GM12891 (cell line): ENCODE measurements around the gene COL6A2.

Source experiments
- PAX5 ChIP-seq: IDR thresholded peaks from 2 replicates; pipeline ENCODE4 v1.6.1; 2011; ENCODE audit warnings: low read length, moderate library complexity, mild to moderate bottlenecking; ENCODE audit not compliant: insufficient read depth, severe bottlenecking
- POLR2A ChIP-seq: IDR thresholded peaks from 2 replicates; pipeline ENCODE4 v1.6.1; 2011; ENCODE audit warnings: low read depth, low read length, control low read depth
- POLR2AphosphoS5 ChIP-seq: IDR thresholded peaks from 2 replicates; pipeline ENCODE4 v1.6.1; 2011; ENCODE audit warnings: low read depth, low read length, control low read depth
- POU2F2 ChIP-seq: IDR thresholded peaks from 2 replicates; pipeline ENCODE4 v1.6.1; 2011; ENCODE audit warnings: low read depth, mild to moderate bottlenecking, control low read depth, low read length, moderate library complexity
- SPI1 ChIP-seq: IDR thresholded peaks from 2 replicates; pipeline ENCODE4 v1.6.1; 2011; ENCODE audit warnings: low read depth, low read length, control low read depth
- TAF1 ChIP-seq: IDR thresholded peaks from 2 replicates; pipeline ENCODE4 v1.6.1; 2011; ENCODE audit warnings: low read depth, low read length, control low read depth

- TF ChIP-seq PAX5 (no peak), POU2F2 (no peak), POLR2A (no peak), TAF1 (no peak), POLR2AphosphoS5 (no peak), SPI1 (no peak)
Observed at GRCh38 chr21:46063227-46063626, 34.7 kb upstream of the COL6A2 start.
